Ishikawa (cell line): ENCODE measurements around the gene SPPL2A.

Experiments used
- CEBPB ChIP-seq: IDR thresholded peaks from 2 replicates; pipeline ENCODE4 v1.6.1; 2012
- CREB1 ChIP-seq: IDR thresholded peaks from 2 replicates; pipeline ENCODE4 v1.6.1; 2012; ENCODE audit warnings: low read depth
- TCF12 ChIP-seq: IDR thresholded peaks from 2 replicates; pipeline ENCODE4 v1.6.1; 2012; ENCODE audit warnings: low read depth
- YY1 ChIP-seq: IDR thresholded peaks from 2 replicates; pipeline ENCODE4 v1.6.1; 2012; ENCODE audit warnings: low read depth
- TF ChIP-seq, protein P1 (sequence below): IDR thresholded peaks from 2 replicates; pipeline ENCODE4 v1.6.1; 2012; ENCODE audit warnings: low read depth, mild to moderate bottlenecking

GRCh38 chr15:50786871-50787270, 21.4 kb upstream of the SPPL2A start:
- TF ChIP-seq CREB1 (no peak), TCF12 (no peak), YY1 (no peak), CEBPB (no peak)
- TF ChIP-seq, protein P1, sequence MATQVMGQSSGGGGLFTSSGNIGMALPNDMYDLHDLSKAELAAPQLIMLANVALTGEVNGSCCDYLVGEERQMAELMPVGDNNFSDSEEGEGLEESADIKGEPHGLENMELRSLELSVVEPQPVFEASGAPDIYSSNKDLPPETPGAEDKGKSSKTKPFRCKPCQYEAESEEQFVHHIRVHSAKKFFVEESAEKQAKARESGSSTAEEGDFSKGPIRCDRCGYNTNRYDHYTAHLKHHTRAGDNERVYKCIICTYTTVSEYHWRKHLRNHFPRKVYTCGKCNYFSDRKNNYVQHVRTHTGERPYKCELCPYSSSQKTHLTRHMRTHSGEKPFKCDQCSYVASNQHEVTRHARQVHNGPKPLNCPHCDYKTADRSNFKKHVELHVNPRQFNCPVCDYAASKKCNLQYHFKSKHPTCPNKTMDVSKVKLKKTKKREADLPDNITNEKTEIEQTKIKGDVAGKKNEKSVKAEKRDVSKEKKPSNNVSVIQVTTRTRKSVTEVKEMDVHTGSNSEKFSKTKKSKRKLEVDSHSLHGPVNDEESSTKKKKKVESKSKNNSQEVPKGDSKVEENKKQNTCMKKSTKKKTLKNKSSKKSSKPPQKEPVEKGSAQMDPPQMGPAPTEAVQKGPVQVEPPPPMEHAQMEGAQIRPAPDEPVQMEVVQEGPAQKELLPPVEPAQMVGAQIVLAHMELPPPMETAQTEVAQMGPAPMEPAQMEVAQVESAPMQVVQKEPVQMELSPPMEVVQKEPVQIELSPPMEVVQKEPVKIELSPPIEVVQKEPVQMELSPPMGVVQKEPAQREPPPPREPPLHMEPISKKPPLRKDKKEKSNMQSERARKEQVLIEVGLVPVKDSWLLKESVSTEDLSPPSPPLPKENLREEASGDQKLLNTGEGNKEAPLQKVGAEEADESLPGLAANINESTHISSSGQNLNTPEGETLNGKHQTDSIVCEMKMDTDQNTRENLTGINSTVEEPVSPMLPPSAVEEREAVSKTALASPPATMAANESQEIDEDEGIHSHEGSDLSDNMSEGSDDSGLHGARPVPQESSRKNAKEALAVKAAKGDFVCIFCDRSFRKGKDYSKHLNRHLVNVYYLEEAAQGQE: no peak
